Transverse colon (tissue), 4 donors: ENCODE data around the gene GNGT1.

Source experiments
- CTCF ChIP-seq, 5 experiments: fragments of 200-600 bp in 3 of 5; fragments of 450-650 bp in 2 of 5; sonication (generic) in 3 of 5; IDR thresholded peaks; 1 replicate in 2 of 5; 2 replicates in 3 of 5; pipeline ENCODE4 v1.5.1; 2016 to 2017; ENCODE audit warnings: antibody characterized with exemption in 5 of 5, inconsistent platforms in 3 of 5, mild to moderate bottlenecking in 2 of 5, moderate library complexity in 1 of 5
- POLR2A ChIP-seq: fragments of 450-650 bp; IDR thresholded peaks from one replicate; pipeline ENCODE4 v1.6.1; 2016; ENCODE audit warnings: antibody characterized with exemption, mild to moderate bottlenecking, moderate library complexity
- POLR2AphosphoS5 ChIP-seq, 3 donors: sonication (generic); formaldehyde crosslinking; IDR thresholded peaks; one replicate each; pipeline ENCODE4 v1.6.1; 2016; ENCODE audit warnings: antibody characterized with exemption in 3 of 3

GRCh38 chr7:93943816-93944540 is 37.6 kb downstream of the GNGT1 start:
- no peak for TF ChIP-seq CTCF (IDR thresholded peaks at IDR 0.05)
- TF ChIP-seq POLR2A: no peak
- no peak for TF ChIP-seq POLR2AphosphoS5 (IDR thresholded peaks at IDR 0.05)
